HG02798 (cell line): Measurements from ENCODE around the gene PILRB.
"Not testable (repeated sequence)": the region's sequence is repeated elsewhere in the genome, so short reads cannot be mapped to it uniquely, and the experiment has no call there.

Experiments
- ATAC-seq: cut with Tn5 transposase; IDR thresholded peaks from one replicate; pipeline ENCODE4 v1.9.1; 2021; ENCODE audit warnings: mild to moderate bottlenecking; ENCODE audit not compliant: unreplicated experiment, poor library complexity

Gene PILRB

GRCh38 chr7:100353685-100354330 is 4.1 kb upstream of the PILRB start:
- ATAC-seq: no peak

- ATAC-seq: no peak
These were observed 1.4 kb upstream of the PILRB start for GRCh38 chr7:100356416-100357068.

- ATAC-seq: no peak
These were observed 771 bp upstream of the PILRB start for GRCh38 chr7:100357131-100357561.

GRCh38 chr7:100358857-100359212 is 918 bp downstream of the PILRB start:
- no peak for ATAC-seq

- ATAC-seq: no peak
These were observed 2.4 kb downstream of the PILRB start for GRCh38 chr7:100360135-100360854.

- ATAC-seq: no peak
These were observed 5.2 kb downstream of the PILRB start for GRCh38 chr7:100363098-100363497.

- not testable (repeated sequence) for ATAC-seq
These were observed 5.9 kb downstream of the PILRB start for GRCh38 chr7:100363797-100364196.

GRCh38 chr7:100364480-100364879 is 6.6 kb downstream of the PILRB start:
- no peak for ATAC-seq

GRCh38 chr7:100365998-100366367 is 8.1 kb downstream of the PILRB start:
- ATAC-seq: peak; percentile 5

GRCh38 chr7:100366411-100367250 is 8.7 kb downstream of the PILRB start:
- ATAC-seq: peak; percentile 23

- no peak for ATAC-seq
These were observed 9.3 kb downstream of the PILRB start for GRCh38 chr7:100367251-100367620.

- ATAC-seq: no peak
These were observed 10.0 kb downstream of the PILRB start for GRCh38 chr7:100367676-100368613.

GRCh38 chr7:100369105-100369504 is 11.2 kb downstream of the PILRB start:
- ATAC-seq: peak; percentile 57

GRCh38 chr7:100370303-100370702 is 12.4 kb downstream of the PILRB start:
- ATAC-seq: no peak

- ATAC-seq: no peak
These were observed 12.8 kb downstream of the PILRB start for GRCh38 chr7:100370746-100371145.

- ATAC-seq: no peak
These were observed 13.7 kb downstream of the PILRB start for GRCh38 chr7:100371561-100372171.

- ATAC-seq: no peak
These were observed 14.3 kb downstream of the PILRB start for GRCh38 chr7:100372256-100372655.

GRCh38 chr7:100372694-100373093 is 14.8 kb downstream of the PILRB start:
- ATAC-seq: no peak

GRCh38 chr7:100373261-100373831 is 15.4 kb downstream of the PILRB start, which contains the start of gene PILRA:
Gene PILRA, plus strand, starts transcription at chr7:100373487. Its CDS starts 170 bp downstream, at chr7:100373657.
- ATAC-seq: no peak
